OCI-LY1 (cell line): ENCODE measurements around the gene SIX2.

ENCODE experiments used
- EZH2 ChIP-seq: fragments of 200-600 bp; sonication (generic), shearing (Covaris generic); IDR thresholded peaks from 2 replicates; pipeline ENCODE4 v1.8.0; 2017; ENCODE audit warnings: borderline replicate concordance, mixed run types, mild to moderate bottlenecking, antibody characterized with exemption, low read length, moderate library complexity, mixed read lengths
- TF ChIP-seq, protein P1 (sequence below): fragments of 200-600 bp; sonication (generic), shearing (Covaris generic); IDR thresholded peaks from 2 replicates; pipeline ENCODE4 v1.5.1; 2017; ENCODE audit warnings: mild to moderate bottlenecking, antibody characterized with exemption, low read length, moderate library complexity, mixed read lengths

DNA sequence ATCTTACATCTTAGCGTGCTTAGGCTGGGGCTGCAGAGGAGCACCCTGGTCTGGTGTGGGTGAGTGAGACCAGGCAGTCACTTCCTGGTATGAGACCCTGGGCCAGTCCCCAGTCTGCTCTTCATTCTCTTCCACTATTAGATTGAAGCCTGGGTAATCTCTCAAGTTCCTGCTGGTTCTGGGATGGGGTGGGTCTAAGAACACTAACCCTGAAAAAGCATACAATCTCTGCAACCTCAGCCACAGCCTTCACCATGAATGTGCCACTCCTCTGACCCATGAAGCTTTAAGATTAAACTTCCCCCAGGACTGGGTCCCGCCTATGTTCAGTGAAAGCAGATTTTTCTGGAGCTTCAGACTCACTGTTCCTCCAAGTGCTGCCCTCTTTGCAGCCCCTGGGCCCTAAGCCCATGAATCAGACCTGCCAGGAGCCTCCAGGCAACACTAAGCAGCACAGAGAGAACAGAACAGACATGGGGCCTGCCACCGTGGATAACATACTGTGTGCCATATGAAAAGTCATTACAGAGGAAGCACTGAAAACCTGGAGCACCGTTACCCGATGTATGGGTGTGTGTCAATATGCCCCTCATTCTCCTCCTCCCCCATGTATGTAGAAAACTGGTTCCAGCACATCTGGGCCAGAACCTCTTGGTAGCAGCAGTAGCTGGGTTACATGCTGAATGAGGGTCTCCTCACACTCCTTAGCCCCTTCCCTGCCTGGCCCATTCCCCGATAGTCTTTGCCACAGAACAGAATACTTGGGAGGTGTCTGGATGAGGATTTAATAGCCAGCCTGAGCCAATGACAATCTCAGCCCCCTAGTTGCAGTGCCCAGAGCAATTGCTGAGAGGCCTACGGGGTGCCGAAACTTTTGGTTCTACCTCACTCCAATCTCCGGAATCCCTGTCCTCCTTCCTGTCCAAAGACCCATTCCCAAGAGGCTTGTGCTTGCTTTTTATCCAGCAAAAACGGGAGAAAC lies 2.7 kb upstream of the SIX2 start:
- TF ChIP-seq, protein P1, sequence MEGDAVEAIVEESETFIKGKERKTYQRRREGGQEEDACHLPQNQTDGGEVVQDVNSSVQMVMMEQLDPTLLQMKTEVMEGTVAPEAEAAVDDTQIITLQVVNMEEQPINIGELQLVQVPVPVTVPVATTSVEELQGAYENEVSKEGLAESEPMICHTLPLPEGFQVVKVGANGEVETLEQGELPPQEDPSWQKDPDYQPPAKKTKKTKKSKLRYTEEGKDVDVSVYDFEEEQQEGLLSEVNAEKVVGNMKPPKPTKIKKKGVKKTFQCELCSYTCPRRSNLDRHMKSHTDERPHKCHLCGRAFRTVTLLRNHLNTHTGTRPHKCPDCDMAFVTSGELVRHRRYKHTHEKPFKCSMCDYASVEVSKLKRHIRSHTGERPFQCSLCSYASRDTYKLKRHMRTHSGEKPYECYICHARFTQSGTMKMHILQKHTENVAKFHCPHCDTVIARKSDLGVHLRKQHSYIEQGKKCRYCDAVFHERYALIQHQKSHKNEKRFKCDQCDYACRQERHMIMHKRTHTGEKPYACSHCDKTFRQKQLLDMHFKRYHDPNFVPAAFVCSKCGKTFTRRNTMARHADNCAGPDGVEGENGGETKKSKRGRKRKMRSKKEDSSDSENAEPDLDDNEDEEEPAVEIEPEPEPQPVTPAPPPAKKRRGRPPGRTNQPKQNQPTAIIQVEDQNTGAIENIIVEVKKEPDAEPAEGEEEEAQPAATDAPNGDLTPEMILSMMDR: no peak
- no peak for TF ChIP-seq EZH2
